Heart left ventricle (tissue), 16 donors: ENCODE results near the gene CDX1. TPM values are rescaled to one million over a fixed set of nuclear protein-coding genes. Genes with fewer than 3 reads are reported as not detected.

Source experiments
- ATAC-seq, 4 donors: fragments of 200-7000 bp; cut with Tn5 transposase; one replicate each; pipeline ENCODE4 v1.9.1; 2020 to 2022; ENCODE audit warnings: moderate library complexity in 4 of 4, mild to moderate bottlenecking in 3 of 4, moderate number of reproducible peaks in 1 of 4
- DNase-seq, 5 donors: peaks; one replicate each; pipeline ENCODE4 v3.0.0-alpha.2; 2020
- H3K27ac ChIP-seq, 12 donors: fragments of 200-600 bp; sonication (generic) in 4 of 12; one replicate each; pipeline versions ENCODE4 v1.5.0 to v1.8.0; 2016 to 2022; ENCODE audit warnings: mild to moderate bottlenecking in 2 of 12
- H3K27me3 ChIP-seq, 9 donors: fragments of 200-600 bp; sonication (generic) in 2 of 9; one replicate each; pipeline versions ENCODE4 v1.5.1 to v1.8.0; 2016 to 2022; ENCODE audit warnings: mild to moderate bottlenecking in 3 of 9
- H3K36me3 ChIP-seq, 9 donors: fragments of 200-600 bp; sonication (generic) in 2 of 9; one replicate each; pipeline versions ENCODE4 v1.5.0 to v1.8.0; 2018 to 2022; ENCODE audit warnings: mild to moderate bottlenecking in 2 of 9
- H3K4me1 ChIP-seq, 12 donors: fragments of 200-600 bp; sonication (generic) in 4 of 12; one replicate each; pipeline versions ENCODE4 v1.5.0 to v1.8.0; 2016 to 2022; ENCODE audit warnings: mild to moderate bottlenecking in 3 of 12
- H3K4me3 ChIP-seq, 12 donors: fragments of 200-600 bp; sonication (generic) in 4 of 12; one replicate each; pipeline versions ENCODE4 v1.5.0 to v1.8.0; 2017 to 2022; ENCODE audit warnings: mild to moderate bottlenecking in 9 of 12, moderate library complexity in 4 of 12
- H3K9me3 ChIP-seq, 12 donors: fragments of 200-600 bp; sonication (generic) in 4 of 12; one replicate each; pipeline versions ENCODE4 v1.5.0 to v1.8.0; 2016 to 2022; ENCODE audit warnings: mild to moderate bottlenecking in 1 of 12
- CTCF ChIP-seq, 12 donors: fragments of 200-600 bp; sonication (generic) in 4 of 12; IDR thresholded peaks; one replicate each; pipeline versions ENCODE4 v1.5.0 to v1.8.0; 2018 to 2022; ENCODE audit warnings: antibody characterized with exemption in 12 of 12, mild to moderate bottlenecking in 5 of 12
- POLR2A ChIP-seq, 2 donors: fragments of 450-650 bp; IDR thresholded peaks; one replicate each; pipeline ENCODE4 v1.6.1; 2017; ENCODE audit warnings: antibody characterized with exemption in 2 of 2, mild to moderate bottlenecking in 2 of 2, moderate library complexity in 2 of 2
- WGBS, 4 donors: extraction: QIAGEN DNeasy Blood & Tissue Kit in 2 of 4; methylation state at CpG; one replicate each; pipeline versions ENCODE4 v1.1.5 to v1.1.7; 2013 to 2018; 5-methylcytosine and 5-hydroxymethylcytosine counted together
- intact Hi-C, 10 donors: fragments of 100-400 bp; cut with DNase I; formaldehyde crosslinking; loops; one replicate each; pipeline versions ENCODE4 v1.11.1 to v1.14.2; 2022
- polyA plus RNA-seq, 2 donors: library from polyadenylated mRNA; stranded (reverse); fragments of 200-250 nt; gene quantifications; one replicate each; pipeline ENCODE4 v1.2.3, GENCODE V29; 2013
- total RNA-seq, 9 donors: library from RNA; depleted of rRNA in 2 of 9; stranded (reverse); fragments of >200 nt in 2 of 9; fragmentation: NEBNext Ultra II Directional in 3 of 9; extraction: Animal tissue kit (Norgen Biotek cat#: 25700) in 3 of 9; gene quantifications; one replicate each; pipeline versions ENCODE4 v1.1.0 to v1.2.4, GENCODE V29; 2016 to 2023
- donor health status: ischemic (EF 13 %, LVEDD 7.1; RV severe dilation, severe dysfunction).
- donor health status: healthy with polysubstance abuse.
- donor health status: DM: no; HTN: yes; CAD: no.
- donor health status: DM: no; HTN: no; CAD: no.
- donor health status: ischemic (EF 25% LVEDD 6.9; RV normal size, moderate dysfunction).
- donor health status: ischemic (EF 25% LVEDD 5.7; RV mildly dilated, moderate dysfunction).
- donor health status: healthy.
- donor health status: DM: yes; HTN: yes; CAD: no.
- donor health status: ischemic (EF 35%, LVEDD 5.7; RV mildly dilated, moderate dysfunction).
- donor health status: nonischemic (EF 11% LVEDD 7.7; RV severe dilation, severe dysfunction).
- donor health status: DM: yes; HTN: yes; CAD: no.
- donor health status: PGD.
- donor health status: ischemic (EF 29% LVEDD 5.4; RV normal size, mild dysfunction).
- donor health status: nonischemic (EF 23%, LVEDD 6.1; RV moderate dilation, normal function).

CDX1 gene
- total and polyA plus RNA-seq, 11 donors = 0.17 to 0.29 (median 0.29) TPM; not detected in 8

GRCh38 chr5:150143350-150144245 lies 23.0 kb upstream of the CDX1 start:
- H3K27me3 ChIP-seq = no peaks in the 10 kb centered on the region
- 58 to 79% (median 69%) methylated on average over 20 of the region's 20 CpGs for WGBS, 4 donors
- peaks cover 0 to 12% (median 0%) of the 10 kb centered on the region in 9 donors for H3K36me3 ChIP-seq
- ATAC-seq (peak; percentile 46 to 79 (median 65)), DNase-seq (peak; percentile 73 to 87 (median 83))
- peak overlapping the region in 9 of 12 donors; percentile 5 to 39 (median 21) for H3K4me3 ChIP-seq
- TF ChIP-seq POLR2A (IDR thresholded peaks at IDR 0.05) (no peak), CTCF (IDR thresholded peaks at IDR 0.05) (no peak)
- H3K9me3 ChIP-seq = no peaks in the 10 kb centered on the region
- peaks cover 0 to 91% (median 65%) of the 10 kb centered on the region in 12 donors for H3K4me1 ChIP-seq
- intact Hi-C loops = no loop called here
- H3K27ac ChIP-seq = peak overlapping the region; percentile 74 to 96 (median 86)

GRCh38 chr5:150144246-150144801 lies 22.3 kb upstream of the CDX1 start:
- WGBS, 4 donors = 47 to 56% (median 51%) methylated on average over 14 of the region's 14 CpGs
- Histone ChIP-seq H3K27ac (peak overlapping the region; percentile 74 to 96 (median 86)), H3K4me3 (peak overlapping the region in 9 of 12 donors; percentile 5 to 39 (median 21)), H3K27me3 (no peaks in the 10 kb centered on the region), H3K4me1 (peaks cover 0 to 88% (median 59%) of the 10 kb centered on the region in 12 donors), H3K9me3 (no peaks in the 10 kb centered on the region), H3K36me3 (peaks cover 0 to 11% (median 0%) of the 10 kb centered on the region in 9 donors)
- ATAC-seq (peak; percentile 52 to 73 (median 66)), DNase-seq (peak; percentile 84 to 91 (median 86))
- intact Hi-C loops = no loop called here
- TF ChIP-seq POLR2A (IDR thresholded peaks at IDR 0.05) = peak in 1 of 2 donors; percentile 22
- no peak for TF ChIP-seq CTCF (IDR thresholded peaks at IDR 0.05)

DNA sequence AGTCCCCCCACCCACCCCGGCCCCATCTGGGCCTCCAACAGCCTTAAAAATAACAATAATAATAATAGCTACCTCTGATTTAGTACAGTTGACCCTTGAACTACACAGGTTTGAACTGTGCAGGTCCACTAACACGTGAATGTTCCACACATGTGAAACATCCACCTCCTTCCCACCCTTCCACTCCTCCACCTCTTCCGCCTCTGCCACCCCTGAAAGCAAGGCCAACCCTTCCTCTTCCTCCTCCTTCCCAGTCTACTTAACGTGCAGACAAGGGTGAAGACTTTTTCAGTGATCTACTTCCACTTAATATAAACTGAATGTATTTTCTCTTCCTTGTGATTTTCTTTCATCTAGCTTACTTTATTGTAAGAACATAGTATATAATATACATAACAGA lies 21.7 kb upstream of the CDX1 start:
- TF ChIP-seq CTCF (IDR thresholded peaks at IDR 0.05) = no peak
- no peak for TF ChIP-seq POLR2A (IDR thresholded peaks at IDR 0.05)
- WGBS, 4 donors = 36 to 54% (median 43%) methylated on average over 3 to 4 of the region's 4 CpGs
- H3K27me3 ChIP-seq = no peaks in the 10 kb centered on the region
- H3K9me3 ChIP-seq = no peaks in the 10 kb centered on the region
- peaks cover 0 to 7% (median 0%) of the 10 kb centered on the region in 9 donors for H3K36me3 ChIP-seq
- intact Hi-C loops = no loop called here
- H3K4me3 ChIP-seq = peak overlapping the region in 4 of 12 donors; percentile 15 to 39 (median 36)
- ATAC-seq (no peak), DNase-seq (no peak)
- peak overlapping the region; percentile 47 to 96 (median 84) for H3K27ac ChIP-seq
- peaks cover 0 to 86% (median 55%) of the 10 kb centered on the region in 12 donors for H3K4me1 ChIP-seq

DNA sequence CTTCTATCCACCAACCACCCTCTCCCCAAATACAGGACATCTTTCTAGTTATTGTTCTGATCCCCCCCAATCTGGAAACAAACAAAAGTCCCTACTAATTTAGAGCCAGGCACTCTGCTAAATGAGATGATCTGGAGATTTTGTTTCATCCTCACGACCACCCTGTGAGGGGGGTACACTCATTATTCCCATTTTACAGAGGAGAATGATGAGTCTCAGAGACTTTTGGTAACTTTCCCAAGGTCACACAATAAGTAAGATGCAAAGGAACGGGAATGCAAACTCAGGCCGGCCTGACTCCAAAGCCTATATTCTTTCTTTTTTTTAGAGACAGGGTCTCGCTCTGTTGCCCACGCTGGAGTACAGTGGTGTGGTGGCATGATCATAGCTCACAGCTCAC lies 20.3 kb upstream of the CDX1 start:
- ATAC-seq (no peak), DNase-seq (no peak)
- Histone ChIP-seq H3K4me1 (peaks cover 0 to 82% (median 42%) of the 10 kb centered on the region in 12 donors), H3K36me3 (peaks cover 0 to 13% (median 0%) of the 10 kb centered on the region in 9 donors), H3K4me3 (peak overlapping the region in 2 of 12 donors; percentile 73 to 81), H3K27me3 (no peaks in the 10 kb centered on the region), H3K27ac (peak overlapping the region in 11 of 12 donors; percentile 2 to 96 (median 85)), H3K9me3 (no peaks in the 10 kb centered on the region)
- TF ChIP-seq POLR2A (IDR thresholded peaks at IDR 0.05) (no peak), CTCF (IDR thresholded peaks at IDR 0.05) (no peak)
- WGBS, 4 donors = 84 to 92% (median 87%) methylated on average over 5 of the region's 5 CpGs
- intact Hi-C loops = no loop called here
